Activated T-helper 1 cell treated with anti-CD3 and anti-CD28 coated beads, Interleukin-12 subunit alpha, Interleukin-12 subunit beta, Interleukin-2, Interleukin-4 antibody, amounts not matched to agents 30 ng/mL and 10 ng/mL and 1 ng/mL, durations not matched to agents 14 hours and 24 hours and 36 hours (primary cell): ENCODE measurements around the gene ARHGAP27. TPM values are rescaled to one million over a fixed set of nuclear protein-coding genes. Genes with fewer than 3 reads are reported as not detected.

Experiments used
- DNase-seq: peaks from one replicate; pipeline ENCODE4 v3.0.0; 2021; ENCODE audit warnings: low spot score
- H3K27ac Mint-ChIP-seq: one replicate; pipeline ENCODE4 v1.8.0; 2021; ENCODE audit warnings: mild to moderate bottlenecking, mixed read lengths
- H3K27me3 Mint-ChIP-seq: one replicate; pipeline ENCODE4 v1.8.0; 2022; ENCODE audit warnings: mild to moderate bottlenecking, moderate library complexity, mixed read lengths; ENCODE audit not compliant: insufficient read depth
- H3K36me3 Mint-ChIP-seq: one replicate; pipeline ENCODE4 v1.8.0; 2021; ENCODE audit warnings: low read depth, mixed read lengths
- H3K4me1 Mint-ChIP-seq: one replicate; pipeline ENCODE4 v1.8.0; 2021; ENCODE audit warnings: low read depth, mixed read lengths
- H3K4me3 Mint-ChIP-seq: one replicate; pipeline ENCODE4 v1.8.0; 2021; ENCODE audit warnings: mild to moderate bottlenecking, moderate library complexity, mixed read lengths
- H3K9me3 Mint-ChIP-seq: one replicate; pipeline ENCODE4 v1.8.0; 2021; ENCODE audit warnings: mixed read lengths
- intact Hi-C: fragments of 100-400 bp; cut with micrococcal nuclease; formaldehyde crosslinking; loops from one replicate; pipeline ENCODE4 v1.15.1; 2024
- total RNA-seq: library from RNA; stranded (reverse); gene quantifications from 2 replicates; pipeline ENCODE4 v1.2.3, GENCODE V29; 2022

Gene ARHGAP27
- total RNA-seq, 1 donor from 2014 or later, result 59.1 TPM

DNA sequence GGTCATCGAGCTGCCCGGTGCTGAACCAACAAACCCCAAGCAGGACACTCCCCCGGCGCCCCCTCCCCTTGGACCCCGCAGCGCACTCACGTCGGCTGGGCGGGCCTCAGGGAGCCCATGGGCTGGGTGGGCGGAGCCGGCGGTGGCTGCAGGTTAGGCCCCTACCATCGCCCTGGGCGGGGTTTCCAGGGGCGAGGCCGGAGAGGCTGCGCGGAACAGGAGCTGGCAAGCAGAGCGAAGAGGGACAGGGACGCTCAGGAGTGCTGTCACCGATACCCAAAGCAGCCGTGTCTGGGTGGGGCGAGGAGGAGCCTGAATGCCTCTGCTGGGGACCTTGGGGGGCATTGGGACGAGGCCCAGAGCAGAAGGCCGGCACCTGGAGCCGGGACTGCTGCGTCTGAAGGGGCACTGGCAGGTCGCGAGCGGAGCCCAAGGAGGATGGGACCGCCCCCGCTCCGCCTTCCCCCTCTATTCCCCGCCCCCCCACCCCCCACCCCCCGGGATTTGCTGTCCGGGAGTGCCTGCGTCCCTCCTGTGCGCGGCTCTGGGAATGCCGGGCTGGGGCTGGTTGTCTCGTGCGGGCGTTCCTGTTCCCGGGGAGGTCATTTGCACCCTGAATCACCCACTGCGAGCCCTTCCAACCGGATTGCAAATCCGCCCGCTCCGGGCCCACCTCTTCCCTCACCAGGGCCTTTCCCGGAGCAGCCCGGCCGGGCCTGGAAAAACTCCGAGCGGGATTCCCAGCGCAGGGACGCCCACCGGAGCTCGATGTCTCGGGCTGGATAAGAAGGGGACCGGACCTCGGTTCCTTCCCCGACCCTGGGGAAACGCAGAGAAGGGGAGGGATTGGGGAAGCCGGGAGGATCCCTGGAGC, 902 bp downstream of the ARHGAP27 start:
- DNase-seq, result peak; percentile 81

DNA sequence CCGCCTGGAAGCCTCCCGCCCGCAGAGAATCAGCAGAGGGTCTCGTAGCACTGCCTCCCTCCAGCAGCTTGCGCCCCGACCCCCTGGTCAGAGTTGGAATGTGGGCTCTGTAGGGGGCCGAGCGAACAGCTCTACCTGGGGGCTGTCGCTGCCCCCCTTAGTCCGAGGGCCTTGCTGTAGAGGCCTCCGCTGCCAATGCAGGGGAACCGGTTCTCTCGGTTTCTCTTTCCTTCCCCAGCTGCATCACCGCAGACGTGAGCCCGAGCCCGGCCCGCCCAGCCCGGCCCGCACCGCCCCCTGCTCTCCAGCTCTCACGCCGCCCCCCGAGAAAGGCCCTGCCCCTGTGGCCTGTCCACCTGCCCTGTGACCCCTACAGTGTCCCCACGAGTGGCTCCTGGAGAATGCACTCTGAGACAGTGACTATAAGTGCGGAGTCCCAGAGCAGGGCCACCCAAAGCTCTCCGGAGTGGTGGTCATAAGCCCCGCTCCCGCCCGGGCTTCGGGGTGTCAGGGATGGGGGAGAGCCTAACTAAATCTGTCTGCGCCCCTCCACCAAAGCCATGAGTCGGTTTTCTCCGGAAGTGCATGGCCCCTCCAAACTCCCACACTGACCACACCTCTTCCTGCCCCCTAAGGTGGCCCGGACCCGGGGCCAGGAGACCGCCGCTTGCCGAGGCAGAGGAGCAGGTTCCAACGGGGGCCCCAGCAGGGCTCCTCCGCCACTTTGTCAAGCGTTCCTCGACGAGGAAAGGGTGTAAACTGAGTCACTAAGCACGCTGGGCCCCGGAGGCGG, 1.7 kb downstream of the ARHGAP27 start:
- Mint-ChIP-seq H3K27ac (no peak overlapping the region), H3K36me3 (no peaks in the 10 kb centered on the region), H3K27me3 (no peaks in the 10 kb centered on the region), H3K9me3 (no peaks in the 10 kb centered on the region), H3K4me1 (peaks cover 29% of the 10 kb centered on the region), H3K4me3 (peak overlapping the region; percentile 79)
- no peak for DNase-seq
- intact Hi-C loops, result no loop called here

More for the DNA sequence above, 902 bp downstream of the ARHGAP27 start:
- Mint-ChIP-seq H3K9me3 (no peaks in the 10 kb centered on the region), H3K4me3 (peak overlapping the region; percentile 79), H3K36me3 (peaks cover 3% of the 10 kb centered on the region), H3K27ac (no peak overlapping the region), H3K4me1 (peaks cover 29% of the 10 kb centered on the region), H3K27me3 (no peaks in the 10 kb centered on the region)
- intact Hi-C loops, result no loop called here

- DNase-seq, result no peak
- H3K27ac Mint-ChIP-seq, result no peak overlapping the region
- peak overlapping the region; percentile 79 for H3K4me3 Mint-ChIP-seq
- H3K36me3 Mint-ChIP-seq, result no peaks in the 10 kb centered on the region
- peaks cover 29% of the 10 kb centered on the region for H3K4me1 Mint-ChIP-seq
- no peaks in the 10 kb centered on the region for H3K9me3 Mint-ChIP-seq
- intact Hi-C loops, result no loop called here
- H3K27me3 Mint-ChIP-seq, result no peaks in the 10 kb centered on the region
Observed at GRCh38 chr17:45430006-45430737, 2.5 kb downstream of the ARHGAP27 start.

- DNase-seq, result no peak
- Mint-ChIP-seq H3K4me3 (peak overlapping the region; percentile 51), H3K4me1 (peaks cover 29% of the 10 kb centered on the region), H3K27ac (no peak overlapping the region), H3K27me3 (no peaks in the 10 kb centered on the region), H3K9me3 (no peaks in the 10 kb centered on the region), H3K36me3 (no peaks in the 10 kb centered on the region)
- intact Hi-C loops, result loop anchor here (2.0 to 10.0 kb wide), 3 partner anchors 65 to 163 kb away; partner anchors contain the start of gene PLEKHM1
Observed at GRCh38 chr17:45429339-45430005, 3.2 kb downstream of the ARHGAP27 start.

GRCh38 chr17:45428931-45429338, 3.7 kb downstream of the ARHGAP27 start:
- Mint-ChIP-seq H3K9me3 (no peaks in the 10 kb centered on the region), H3K4me1 (peaks cover 29% of the 10 kb centered on the region), H3K27ac (peak overlapping the region; percentile 52), H3K4me3 (peak overlapping the region; percentile 51), H3K36me3 (no peaks in the 10 kb centered on the region), H3K27me3 (no peaks in the 10 kb centered on the region)
- no peak for DNase-seq
- intact Hi-C loops, result loop anchor here (1.0 to 10.0 kb wide), 4 partner anchors 19 to 164 kb away; partner anchors contain the start of gene PLEKHM1

- intact Hi-C loops, result loop anchor here (1.0 to 10.0 kb wide), 4 partner anchors 18 to 165 kb away; partner anchors contain the start of gene PLEKHM1
- Mint-ChIP-seq H3K27ac (peak overlapping the region; percentile 58), H3K36me3 (peaks cover 3% of the 10 kb centered on the region), H3K4me3 (peak overlapping the region; percentile 51), H3K9me3 (no peaks in the 10 kb centered on the region), H3K27me3 (no peaks in the 10 kb centered on the region), H3K4me1 (peaks cover 29% of the 10 kb centered on the region)
- DNase-seq, result peak; percentile 78
Observed at GRCh38 chr17:45428050-45428617, 4.5 kb downstream of the ARHGAP27 start.

GRCh38 chr17:45427181-45427835, 5.4 kb downstream of the ARHGAP27 start:
- Mint-ChIP-seq H3K27ac (no peak overlapping the region), H3K36me3 (peaks cover 3% of the 10 kb centered on the region), H3K4me3 (no peak overlapping the region), H3K4me1 (peaks cover 29% of the 10 kb centered on the region), H3K9me3 (no peaks in the 10 kb centered on the region), H3K27me3 (peaks cover under 1% of the 10 kb centered on the region)
- intact Hi-C loops, result loop anchor here (10.0 kb wide), 1 partner anchor 67 kb away; the partner anchor contains the start of gene PLEKHM1
- DNase-seq, result no peak

DNA sequence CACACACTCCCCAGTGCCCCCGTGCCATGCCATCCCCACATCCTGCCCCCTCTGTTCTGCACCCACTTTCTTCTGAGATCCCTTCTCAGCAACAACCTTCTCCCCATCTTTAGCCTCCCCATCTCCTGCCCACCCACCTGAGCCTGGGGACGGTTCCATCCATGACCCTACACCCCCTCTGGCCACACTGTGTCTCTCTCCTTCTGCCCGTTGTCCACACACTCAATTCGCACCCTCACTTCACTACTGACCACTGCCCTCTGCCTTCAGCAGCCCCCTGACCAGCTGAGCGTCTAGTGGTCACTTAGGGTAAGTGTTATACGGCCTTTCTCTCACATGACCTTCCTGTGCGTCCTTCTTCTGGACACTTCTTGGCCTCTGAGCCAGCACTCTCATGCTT, 6.1 kb downstream of the ARHGAP27 start:
- peaks cover 4% of the 10 kb centered on the region for H3K27me3 Mint-ChIP-seq

DNA sequence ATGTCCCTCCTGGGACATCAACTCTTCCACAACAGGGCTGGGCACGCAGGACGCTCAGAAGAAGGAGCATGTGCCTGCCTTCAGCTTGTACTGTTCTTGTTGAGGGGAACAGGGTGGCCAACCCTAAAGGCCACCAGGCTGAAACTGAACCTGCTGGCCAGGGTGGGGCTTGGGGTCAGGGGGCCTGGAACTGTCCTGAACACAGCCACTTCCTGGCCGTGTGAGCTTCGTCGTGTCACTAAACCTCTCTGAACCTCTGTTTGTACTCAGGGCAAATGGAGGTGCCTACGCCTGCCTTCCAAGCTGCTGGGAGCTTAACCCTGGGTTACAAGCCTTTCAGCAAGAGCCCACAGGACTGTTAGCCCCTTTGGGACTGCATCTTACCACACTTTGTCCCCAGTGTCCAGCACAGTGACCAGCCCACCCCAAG, 6.7 kb downstream of the ARHGAP27 start:
- Mint-ChIP-seq H3K4me3 (no peak overlapping the region), H3K27ac (no peak overlapping the region), H3K4me1 (peaks cover 26% of the 10 kb centered on the region), H3K27me3 (peaks cover 5% of the 10 kb centered on the region), H3K36me3 (peaks cover 3% of the 10 kb centered on the region), H3K9me3 (no peaks in the 10 kb centered on the region)
- intact Hi-C loops, result loop anchor here (10.0 kb wide), 1 partner anchor 69 kb away; the partner anchor contains the start of gene PLEKHM1
- no peak for DNase-seq

More for the DNA sequence above, 6.1 kb downstream of the ARHGAP27 start:
- H3K36me3 Mint-ChIP-seq, result peaks cover 3% of the 10 kb centered on the region
- no peak overlapping the region for H3K27ac Mint-ChIP-seq
- intact Hi-C loops, result loop anchor here (10.0 kb wide), 1 partner anchor 68 kb away; the partner anchor contains the start of gene PLEKHM1
- H3K9me3 Mint-ChIP-seq, result no peaks in the 10 kb centered on the region
- H3K4me3 Mint-ChIP-seq, result no peak overlapping the region
- H3K4me1 Mint-ChIP-seq, result peaks cover 29% of the 10 kb centered on the region
- DNase-seq, result no peak

- intact Hi-C loops, result loop anchor here (10.0 kb wide), 1 partner anchor 69 kb away; the partner anchor contains the start of gene PLEKHM1
- no peak for DNase-seq
- Mint-ChIP-seq H3K4me3 (no peak overlapping the region), H3K36me3 (peaks cover 3% of the 10 kb centered on the region), H3K27me3 (peaks cover 5% of the 10 kb centered on the region), H3K27ac (no peak overlapping the region), H3K9me3 (no peaks in the 10 kb centered on the region), H3K4me1 (peaks cover 20% of the 10 kb centered on the region)
Observed at GRCh38 chr17:45425125-45425983, 7.3 kb downstream of the ARHGAP27 start.
